NCI-H1930 (cell line): ENCODE data around the gene AP3B1.

ENCODE experiments used
- DNase-seq, 2 experiments: peaks; one replicate each; lab custom pipeline; 2025; lab: John Stamatoyannopoulos, UW

The AP3B1 gene

DNA sequence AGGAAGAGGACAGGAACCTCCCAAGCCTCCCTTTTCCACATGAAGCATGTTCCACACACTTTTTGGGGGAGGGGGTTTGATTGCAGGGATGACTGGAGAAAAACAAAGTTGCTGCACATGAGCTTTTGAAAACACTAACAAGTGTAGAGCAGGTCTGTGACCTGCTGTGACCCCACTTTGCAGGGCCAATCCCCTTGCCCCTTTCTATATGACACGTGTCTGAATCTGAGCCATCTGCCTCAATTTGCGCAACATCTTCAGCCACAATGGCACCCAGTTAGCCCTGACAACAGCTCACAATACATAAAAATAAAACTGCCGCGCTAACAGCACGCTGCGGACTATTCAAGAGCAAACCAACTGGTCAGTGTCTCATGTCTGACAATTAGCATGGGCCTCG lies 290.6 kb downstream of the AP3B1 start:
- DNase-seq = peak; percentile 34 to 38

DNA sequence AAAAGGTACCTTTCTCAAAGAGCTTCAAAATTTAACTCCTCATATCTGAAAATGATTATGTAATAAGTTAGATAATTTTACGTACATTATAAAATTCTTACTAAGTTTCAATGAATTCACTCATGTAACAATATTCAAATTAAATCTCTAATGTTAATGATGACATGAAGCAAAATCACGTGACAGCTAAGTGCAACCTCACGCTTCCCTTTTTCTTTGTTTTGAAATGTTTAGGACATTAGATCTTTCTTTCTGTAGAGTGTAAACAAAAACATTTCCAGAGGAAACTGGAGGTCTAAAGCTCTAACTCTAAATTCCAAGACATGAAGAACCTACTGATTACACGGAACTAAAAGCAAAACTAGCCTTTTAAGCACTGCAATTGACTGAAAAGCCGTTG lies 291.0 kb downstream of the AP3B1 start:
- no peak for DNase-seq

DNA sequence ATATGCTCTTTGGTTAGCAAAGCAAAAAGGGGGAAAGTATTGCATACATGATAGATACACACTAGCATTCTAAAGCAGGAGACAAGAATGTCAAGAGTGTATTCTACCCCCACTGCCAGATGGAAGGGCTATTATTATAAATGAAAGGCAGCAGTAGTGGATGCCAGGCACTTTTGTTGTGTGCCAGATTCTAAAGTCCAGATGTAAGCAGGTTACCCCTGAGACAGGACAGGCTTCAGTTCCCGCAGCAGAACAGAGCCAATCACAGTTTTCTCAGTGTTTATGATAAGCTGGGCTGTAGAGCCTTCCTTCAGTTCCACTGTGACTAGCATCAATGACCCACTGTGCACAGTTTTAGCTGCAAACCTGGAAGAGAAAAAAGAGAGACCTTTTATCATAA lies 291.8 kb downstream of the AP3B1 start:
- DNase-seq = no peak

DNA sequence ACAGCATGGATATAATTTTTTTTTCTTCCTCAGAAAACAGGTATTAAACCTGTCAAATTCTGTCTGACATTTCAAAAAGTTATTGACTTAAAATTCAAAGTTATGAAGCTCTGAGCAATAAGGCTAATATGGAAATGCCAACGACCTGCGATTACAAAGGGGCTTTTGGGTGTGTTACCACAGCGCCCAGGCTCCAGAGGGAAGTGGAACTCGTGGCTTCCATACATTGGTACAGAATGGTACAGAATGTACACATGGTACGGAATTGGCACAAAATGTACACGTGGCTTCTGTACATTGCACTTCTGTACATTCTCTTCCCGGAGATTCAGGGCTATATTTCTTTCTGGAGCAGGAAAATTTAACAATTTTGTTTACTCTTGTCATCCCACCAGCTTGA lies 293.3 kb downstream of the AP3B1 start:
- DNase-seq = no peak

DNA sequence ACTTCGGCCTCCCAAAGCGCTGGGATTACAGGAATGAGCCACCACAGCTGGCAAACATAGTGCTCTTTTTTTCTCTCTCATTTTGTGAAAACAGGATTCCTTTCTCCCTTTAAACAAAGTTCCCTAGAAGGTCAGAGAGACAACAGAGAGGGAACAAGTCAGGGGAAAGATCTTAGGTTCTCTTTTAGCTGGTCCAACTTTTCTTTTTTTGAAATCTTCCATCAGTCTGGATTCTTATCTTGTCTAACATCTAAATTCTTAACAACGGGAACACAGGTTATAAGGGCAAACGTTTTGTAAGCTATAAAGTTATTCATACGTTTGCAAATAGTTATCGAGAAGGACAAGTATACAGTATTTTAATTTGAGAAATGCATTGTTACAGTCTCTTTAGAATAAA lies 294.3 kb downstream of the AP3B1 start:
- DNase-seq = no peak

DNA sequence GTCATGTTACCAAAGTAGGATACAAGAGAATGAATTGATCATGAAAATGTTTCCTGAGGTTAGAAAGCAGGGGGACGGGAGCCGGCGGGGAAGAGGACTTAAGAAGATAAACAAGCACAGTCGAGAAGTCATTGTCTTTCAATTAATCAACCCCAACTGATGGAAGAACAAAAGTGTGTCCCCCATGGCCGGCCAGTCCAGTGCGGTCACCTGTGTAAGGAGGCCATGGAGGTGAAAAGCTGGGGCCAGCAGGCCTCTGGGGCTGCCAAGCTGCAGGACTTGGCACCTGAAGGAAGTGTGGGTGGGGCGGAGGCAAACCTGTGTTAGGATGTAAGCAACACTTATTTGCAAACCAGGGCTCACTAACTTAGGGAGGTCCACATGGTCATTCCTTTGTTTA lies 295.1 kb downstream of the AP3B1 start:
- DNase-seq = no peak

DNA sequence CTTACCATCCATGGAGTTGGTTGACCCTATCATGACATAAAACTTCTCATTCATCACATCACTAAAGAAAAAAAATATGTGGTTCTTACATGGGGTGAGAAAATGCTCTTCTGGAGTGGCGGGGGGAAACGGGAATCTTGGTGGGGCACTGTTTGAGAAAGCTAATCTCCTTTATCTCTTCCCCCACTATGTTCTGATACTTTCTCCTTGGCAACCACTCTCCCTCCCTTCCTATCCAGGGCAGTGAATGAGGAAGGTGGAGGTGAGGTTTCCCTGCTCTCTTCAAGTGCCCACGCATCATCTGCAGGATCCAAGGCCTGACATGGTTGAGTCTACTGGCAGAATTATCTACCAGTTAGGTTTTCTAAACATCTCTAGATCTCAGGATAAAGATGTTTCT lies 297.6 kb downstream of the AP3B1 start:
- no peak for DNase-seq

DNA sequence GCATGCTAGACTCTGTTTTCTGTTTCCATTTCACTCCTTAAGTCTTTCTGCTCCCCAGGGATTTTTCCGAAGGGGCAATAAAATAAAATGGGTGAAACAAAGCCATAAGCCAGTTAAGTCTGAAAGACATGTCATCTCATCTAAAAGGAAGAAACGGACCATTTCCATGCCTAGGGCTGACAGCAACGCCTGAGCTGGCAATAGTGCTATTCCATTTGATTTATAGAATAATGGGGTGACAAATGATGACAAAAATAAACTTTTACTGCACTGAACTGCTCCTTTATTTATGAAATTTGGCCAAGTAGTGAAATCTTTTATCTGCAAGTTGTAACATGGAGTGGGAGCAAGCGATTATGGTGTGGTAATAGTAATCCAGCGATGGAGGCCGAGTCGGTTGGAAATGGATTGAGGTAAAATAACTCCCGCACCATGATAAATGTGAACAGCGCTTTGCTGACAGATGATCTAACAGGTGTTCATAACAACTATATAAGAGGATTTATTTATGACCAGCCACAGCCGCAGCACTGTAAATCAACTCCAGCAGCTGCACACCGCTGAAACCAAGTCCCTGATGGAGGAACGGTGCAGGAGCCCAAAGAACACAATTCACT lies 298.6 kb downstream of the AP3B1 start:
- no peak for DNase-seq

DNA sequence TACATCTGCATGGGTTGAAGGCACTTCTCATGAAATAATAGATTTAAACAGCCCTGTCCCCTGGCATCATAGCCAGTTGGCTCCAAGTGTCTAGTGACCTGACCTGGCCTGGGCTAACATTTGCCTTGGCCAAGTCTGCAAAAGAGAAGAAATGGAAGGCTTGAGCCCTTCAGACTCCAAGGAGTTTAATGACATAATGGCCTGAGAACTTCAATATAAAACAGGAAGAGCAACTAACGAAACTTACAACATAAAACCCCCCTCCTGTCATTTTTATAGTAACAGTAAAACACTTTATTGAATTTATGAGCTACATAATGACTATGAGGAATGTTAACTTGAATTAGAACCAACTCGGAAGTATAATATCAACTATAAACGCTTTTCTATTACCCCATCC lies 299.6 kb downstream of the AP3B1 start:
- no peak for DNase-seq

DNA sequence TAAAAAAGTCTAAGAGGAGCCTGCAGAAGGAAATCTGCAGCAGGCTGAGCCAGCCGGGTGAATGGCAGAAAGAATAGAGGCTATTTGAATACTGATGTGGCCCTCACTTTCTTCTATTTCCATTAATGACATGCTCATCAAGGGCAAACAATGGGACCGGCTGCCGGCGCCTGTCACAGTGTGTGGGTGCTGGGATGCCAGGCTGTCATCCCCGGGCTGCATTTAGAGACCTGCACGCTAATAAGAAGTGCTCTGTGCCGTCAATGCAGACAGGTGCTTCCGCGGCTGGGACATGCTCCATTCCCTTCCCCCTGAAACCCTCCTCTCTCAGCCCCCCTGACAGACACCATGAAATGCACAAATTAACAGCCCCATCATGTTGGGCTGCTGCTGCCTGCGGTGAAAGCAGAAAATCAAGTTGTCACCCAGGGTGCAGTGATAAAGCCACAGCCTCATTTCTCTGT lies 300.6 kb downstream of the AP3B1 start:
- DNase-seq = no peak

DNA sequence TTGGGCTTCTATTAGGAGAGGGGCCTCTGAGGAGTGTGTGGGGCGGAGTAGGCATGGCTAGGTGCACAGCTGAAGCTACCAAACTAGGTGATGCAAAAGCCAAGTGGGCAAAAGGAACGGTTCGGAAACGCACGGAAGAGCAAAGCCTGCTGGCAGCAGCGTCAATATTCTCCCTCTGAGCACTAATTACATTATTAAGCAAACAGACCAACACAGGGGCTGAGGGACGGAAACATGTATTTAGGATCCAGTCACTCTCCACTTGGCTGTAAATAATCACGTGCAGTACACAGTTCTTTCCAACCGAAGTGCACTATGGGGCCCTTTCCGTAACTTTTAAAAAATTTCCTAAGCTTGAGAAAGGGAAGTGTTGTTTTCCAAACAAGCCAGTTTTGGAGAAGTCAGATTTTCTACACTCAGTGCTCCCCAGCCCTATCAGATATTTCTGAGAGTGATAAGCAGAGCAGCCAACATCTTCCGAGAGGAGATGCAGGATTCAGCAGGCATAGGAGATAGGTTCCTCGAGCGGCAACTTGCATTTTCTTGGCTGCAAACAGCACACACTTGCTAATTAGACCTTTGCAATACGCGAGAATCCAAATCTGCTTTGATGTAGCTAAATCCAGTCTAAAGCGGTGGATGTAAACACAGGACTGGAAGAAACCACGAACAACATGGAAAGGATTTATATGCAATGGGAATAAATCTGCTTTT lies 301.2 kb downstream of the AP3B1 start:
- DNase-seq = no peak

DNA sequence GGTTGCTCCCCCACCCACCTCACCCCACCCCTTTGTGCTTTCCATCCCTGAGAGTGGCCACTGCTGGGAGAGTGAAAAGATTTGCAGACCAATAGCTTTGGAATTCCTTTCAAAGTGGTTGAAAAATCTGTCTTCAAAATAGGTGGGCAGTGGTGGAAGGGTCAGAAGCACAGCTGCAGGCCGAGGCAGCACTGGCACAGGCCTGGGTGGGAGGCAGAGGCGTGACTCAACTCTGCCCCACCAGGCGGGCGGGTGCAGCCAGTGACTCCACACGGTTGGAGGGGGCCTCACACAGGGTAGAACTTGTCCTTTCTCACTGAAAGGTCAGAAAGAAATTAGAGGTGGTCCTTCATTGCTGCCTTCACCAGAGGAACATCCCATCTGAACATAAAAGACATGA lies 303.4 kb downstream of the AP3B1 start:
- no peak for DNase-seq

DNA sequence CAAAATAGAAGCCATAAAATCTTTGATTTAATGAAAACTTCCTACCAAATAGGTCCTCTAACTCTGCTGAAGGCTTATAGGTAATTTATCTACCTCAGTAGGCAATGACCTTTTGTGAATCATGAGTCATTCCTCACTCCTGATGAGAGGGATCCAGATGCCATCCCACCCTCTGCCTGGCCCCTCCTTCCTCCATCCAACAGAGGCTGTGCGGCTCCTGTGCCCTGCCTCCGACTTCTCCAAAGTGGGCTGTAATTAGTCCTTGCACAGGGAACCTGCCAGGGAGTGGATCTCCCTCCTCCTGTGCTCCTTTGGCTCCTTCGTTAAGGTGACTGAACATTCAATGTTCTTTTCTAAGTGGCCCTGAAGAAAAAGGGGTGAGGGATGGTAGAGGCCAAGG lies 304.5 kb downstream of the AP3B1 start:
- no peak for DNase-seq

DNA sequence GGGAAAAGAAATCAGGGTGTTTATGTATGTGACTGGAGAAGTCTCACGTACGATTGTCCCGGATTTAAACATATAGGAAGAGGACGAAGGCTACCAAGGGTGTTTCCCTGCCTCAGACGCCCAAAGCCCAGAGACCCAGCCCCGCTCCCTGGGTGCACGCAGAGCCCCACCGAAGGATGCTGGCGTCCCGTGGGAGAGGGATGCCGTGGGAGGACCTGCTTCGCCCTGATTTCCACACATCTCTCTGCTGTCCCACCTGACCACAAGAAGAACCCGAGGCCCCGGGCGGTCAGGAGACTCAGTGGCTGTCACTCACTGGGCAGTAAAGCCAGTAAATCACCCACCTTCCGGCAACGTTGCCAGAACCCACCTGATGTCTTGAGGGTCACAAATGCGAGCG lies 306.5 kb downstream of the AP3B1 start:
- DNase-seq = no peak

DNA sequence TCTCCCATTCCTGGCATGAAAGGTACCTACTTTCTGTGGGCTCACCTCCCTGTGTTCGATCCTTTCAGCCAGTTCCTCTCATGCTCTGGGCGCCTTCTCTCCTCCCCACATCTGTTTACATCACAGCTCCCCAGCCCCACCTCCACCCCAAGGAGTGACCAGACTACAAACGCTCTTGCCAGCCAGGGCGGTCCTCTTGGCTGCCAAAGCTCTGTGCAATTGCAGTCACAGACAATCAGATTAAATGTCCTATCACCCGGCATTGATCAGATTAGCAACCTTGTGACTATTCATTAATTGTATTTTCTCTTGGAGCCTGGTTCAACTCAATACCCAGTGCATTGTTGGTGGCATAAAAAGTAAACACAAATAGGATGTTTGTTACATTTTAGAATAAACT lies 307.2 kb downstream of the AP3B1 start:
- no peak for DNase-seq

DNA sequence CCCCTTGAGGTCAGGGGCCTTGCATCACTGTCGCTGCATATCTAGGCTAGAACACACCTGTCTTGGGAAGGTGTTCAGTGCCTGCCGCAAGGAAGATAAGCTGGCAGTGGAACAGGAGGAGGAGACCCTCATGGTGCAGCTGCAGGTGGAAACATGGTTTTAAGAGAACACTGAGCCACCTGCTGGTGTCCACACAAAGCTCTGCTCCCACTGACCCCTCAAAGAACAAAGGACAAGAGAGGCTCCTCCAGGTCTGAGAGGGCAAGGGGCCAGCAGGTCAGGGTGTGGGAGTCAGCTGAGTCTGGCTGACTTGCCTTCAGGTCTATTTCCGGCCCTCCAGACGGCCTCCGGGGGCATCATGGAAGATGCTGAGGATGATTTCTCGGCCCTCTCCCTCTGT lies 308.2 kb downstream of the AP3B1 start:
- DNase-seq = no peak

DNA sequence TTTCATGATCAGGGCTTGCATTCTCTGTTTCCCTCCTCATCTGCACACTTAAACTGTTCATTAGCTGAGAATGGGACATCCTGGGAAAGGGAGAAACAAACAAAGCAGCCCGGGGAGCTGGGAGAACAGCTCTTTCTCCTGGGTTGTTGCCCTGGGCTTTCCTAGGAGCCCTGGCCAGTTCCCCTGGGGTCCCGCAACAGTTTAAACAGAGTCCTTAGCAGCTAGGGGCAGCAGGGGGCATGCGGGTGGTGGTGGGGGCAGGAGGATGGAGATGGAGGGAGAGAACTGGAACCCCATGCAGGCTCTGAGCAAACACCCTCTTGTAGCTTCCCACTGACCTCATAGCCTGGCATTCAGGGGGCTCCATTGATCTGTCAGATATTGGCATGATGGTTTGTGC lies 309.3 kb downstream of the AP3B1 start:
- DNase-seq = no peak

DNA sequence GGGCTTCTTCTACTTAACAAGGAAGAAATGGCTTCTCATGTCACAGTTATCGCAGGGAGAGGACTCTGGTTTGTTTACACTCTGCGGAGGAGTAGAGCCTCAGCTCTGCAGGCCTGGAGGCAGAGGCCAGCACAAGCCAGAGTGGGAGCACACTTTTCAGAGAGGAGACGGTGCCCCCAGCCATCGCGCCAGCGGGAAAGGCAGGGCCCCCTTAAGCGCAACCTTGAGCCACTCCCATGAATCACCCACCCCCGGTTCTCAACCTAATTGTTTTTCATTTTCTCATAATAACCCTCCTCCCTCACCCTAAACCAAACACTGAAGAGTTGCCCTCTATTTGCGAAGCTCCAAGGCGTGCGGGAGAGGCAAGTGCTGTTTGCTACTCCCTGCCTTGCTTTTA lies 309.9 kb downstream of the AP3B1 start:
- no peak for DNase-seq

DNA sequence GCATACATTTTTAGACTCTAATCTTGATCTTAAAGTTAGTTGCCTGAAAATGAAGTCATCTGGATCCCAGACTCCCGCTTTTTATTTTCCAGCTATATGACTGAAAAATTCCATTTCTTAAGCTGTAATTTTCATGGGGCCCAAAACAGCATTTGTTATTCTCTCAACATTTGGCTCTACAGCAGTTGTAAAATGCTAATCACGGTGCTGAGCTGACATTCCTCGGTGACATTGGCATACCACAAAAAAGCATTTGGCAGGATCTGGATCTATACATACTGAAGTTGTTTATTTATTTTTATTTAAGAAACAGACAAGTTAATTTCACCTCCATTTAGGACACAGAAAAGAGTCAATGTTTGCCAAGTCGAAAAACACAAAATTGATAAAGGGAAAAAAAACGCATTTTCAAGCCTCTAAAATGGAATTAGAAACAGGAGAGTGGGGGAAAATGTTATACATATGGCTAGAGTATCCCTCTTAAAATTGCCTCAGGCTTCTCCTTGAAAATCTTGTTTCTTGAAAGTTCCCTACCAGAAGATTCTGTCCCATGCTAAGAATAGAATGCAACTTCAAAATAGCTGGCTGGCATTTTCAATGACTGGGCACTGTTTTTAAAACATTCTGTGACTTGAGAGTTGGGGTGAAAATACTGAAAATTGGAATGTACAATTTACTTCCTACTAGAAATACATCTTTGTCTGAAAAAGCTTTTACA lies 310.9 kb downstream of the AP3B1 start:
- DNase-seq = no peak

DNA sequence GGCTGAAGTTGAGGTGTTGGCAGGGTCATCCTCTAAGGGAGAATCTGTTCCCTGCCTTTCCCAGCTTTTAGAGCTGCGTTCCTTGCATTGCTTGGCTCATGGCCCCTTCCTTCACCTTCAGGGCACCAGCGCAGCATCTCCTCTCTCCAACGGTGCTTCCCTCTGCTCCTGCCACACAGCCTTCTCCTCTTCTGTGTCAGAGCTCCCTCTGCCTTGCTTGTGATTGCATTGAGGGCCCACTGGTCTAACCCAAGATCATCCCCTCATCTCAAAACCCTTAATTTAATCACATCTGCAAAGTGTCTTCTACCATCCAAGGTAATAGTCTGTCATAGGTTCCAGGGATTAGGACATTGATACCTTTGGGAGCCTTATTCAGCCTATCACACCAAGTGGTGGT lies 312.7 kb downstream of the AP3B1 start:
- no peak for DNase-seq

DNA sequence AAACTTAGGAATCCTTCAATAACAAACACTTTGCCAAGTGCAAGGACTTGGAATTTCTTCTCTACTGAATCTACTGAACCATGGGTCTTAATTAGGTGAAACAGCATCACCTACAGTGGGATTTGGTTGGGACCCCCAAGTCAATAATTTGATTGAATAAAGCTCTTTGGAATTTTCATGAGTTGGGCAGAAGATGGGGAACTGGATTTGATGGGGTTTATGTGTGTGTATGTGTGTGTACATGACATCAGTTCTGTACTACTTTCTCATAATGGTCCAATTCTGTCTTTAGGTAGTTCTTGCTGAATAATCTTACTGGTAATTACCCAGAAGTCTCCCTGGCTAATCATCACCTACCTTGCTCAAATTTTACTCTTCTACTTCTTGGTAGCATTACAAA lies 319.9 kb downstream of the AP3B1 start:
- DNase-seq = no peak

DNA sequence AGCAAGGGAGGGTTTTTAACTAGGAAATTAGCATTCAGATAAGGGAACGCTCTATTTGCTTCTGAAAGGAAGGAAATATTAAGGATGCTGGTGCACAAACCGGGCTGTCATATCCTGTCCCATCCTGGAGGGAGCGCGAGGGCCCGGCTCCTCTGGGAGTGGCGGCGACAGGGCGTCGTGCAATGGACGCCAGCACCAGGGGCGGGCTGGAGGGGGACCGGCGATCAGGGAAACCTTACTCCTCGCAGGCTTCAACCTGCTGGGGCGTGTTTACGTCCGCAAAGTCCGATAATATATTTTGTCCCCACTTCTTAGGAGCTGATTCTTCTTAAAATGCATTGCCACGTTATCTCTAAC lies 321.3 kb downstream of the AP3B1 start:
- DNase-seq = no peak

DNA sequence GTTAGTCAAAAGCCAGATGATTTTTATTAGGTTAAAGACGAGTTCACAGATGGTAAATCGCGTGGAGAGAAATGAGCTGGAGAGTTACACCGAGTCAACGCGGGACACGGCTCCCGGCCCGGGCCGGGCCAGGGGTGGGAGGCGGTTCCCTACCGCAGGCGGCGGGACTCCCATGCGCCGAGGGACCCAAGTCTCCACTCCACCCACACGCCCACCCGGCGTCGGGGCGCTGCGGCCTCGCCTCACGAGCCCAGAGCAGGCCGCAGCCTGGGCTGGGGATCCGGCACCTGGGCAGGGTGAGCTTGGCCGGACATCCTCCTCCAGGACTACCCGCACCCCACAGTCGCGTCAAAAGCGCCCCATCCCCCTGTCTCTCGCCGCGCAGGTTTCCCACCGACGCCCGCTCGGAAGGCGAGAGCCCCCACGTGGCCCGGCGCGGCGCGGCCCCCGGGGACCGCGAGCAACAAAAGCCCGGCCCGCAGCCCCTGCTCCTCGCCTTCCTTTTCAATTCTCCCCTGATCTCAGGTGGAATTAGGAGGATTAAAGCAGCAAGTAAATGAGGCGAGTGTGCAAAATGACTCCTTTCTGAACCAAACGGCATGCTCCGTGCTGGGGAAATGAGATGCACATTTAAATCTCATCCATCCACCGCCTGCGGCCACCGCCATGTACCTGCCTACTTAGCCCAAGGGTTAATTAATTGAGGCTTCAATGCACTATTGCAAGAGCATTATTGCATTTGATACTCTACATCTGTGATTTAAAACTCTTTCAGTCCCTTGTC lies 321.8 kb downstream of the AP3B1 start:
- DNase-seq = no peak
